ENCODE data around the gene TMEM59L. TPM values are rescaled to one million over a fixed set of nuclear protein-coding genes. Genes with fewer than 3 reads are reported as not detected.

Gene TMEM59L
- total and polyA plus RNA-seq, 2 of the 13 experiments (the other 11 are each of a cell fraction or from before 2014, with no cell fraction given), result 0.97 to 5.5 TPM

DNA sequence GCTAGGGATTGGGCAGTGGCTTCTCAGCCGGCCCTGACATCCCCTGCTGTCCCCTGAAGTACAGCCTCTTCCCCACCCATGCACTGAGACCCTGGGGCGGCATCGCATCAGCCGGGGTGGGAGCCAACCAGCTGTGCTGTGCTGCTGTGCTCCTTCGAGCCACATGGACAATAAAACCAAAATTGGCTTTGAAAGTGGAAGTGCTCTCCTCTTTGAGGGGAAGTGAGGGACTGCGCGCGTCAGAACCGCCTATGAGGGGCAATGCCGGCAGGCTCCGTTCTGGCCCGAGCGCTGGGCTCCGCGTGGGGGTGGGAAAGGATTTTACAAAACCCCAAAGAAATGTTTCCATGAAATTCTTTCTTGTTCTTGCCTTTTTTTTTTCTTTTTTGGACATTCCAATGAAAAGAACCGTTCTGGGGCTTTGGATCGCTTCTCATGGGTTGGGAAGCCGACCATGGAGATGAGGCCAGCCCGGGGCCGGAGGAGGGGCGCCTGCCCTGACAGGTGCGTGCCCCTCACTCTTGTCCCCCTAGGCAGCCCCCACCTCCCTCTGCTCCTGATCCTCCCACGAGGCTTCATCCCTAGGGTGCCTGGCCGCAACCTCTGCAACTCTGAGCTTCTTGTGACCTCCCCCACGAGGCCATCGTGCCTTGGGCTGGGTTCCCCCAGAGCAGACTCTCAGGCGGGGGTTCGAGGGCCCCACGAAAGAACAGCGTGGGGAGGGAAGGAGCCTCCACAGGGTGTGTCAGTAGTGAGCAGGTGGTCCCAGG lies 46.8 kb downstream of the TMEM59L start (continued):
- TF ChIP-seq, protein P1, sequence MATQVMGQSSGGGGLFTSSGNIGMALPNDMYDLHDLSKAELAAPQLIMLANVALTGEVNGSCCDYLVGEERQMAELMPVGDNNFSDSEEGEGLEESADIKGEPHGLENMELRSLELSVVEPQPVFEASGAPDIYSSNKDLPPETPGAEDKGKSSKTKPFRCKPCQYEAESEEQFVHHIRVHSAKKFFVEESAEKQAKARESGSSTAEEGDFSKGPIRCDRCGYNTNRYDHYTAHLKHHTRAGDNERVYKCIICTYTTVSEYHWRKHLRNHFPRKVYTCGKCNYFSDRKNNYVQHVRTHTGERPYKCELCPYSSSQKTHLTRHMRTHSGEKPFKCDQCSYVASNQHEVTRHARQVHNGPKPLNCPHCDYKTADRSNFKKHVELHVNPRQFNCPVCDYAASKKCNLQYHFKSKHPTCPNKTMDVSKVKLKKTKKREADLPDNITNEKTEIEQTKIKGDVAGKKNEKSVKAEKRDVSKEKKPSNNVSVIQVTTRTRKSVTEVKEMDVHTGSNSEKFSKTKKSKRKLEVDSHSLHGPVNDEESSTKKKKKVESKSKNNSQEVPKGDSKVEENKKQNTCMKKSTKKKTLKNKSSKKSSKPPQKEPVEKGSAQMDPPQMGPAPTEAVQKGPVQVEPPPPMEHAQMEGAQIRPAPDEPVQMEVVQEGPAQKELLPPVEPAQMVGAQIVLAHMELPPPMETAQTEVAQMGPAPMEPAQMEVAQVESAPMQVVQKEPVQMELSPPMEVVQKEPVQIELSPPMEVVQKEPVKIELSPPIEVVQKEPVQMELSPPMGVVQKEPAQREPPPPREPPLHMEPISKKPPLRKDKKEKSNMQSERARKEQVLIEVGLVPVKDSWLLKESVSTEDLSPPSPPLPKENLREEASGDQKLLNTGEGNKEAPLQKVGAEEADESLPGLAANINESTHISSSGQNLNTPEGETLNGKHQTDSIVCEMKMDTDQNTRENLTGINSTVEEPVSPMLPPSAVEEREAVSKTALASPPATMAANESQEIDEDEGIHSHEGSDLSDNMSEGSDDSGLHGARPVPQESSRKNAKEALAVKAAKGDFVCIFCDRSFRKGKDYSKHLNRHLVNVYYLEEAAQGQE (IDR thresholded peaks at IDR 0.05; ENCODE audit: borderline replicate concordance in 1 of 2, low read depth in 1 of 2, low read length in 2 of 2), result no peak

DNA sequence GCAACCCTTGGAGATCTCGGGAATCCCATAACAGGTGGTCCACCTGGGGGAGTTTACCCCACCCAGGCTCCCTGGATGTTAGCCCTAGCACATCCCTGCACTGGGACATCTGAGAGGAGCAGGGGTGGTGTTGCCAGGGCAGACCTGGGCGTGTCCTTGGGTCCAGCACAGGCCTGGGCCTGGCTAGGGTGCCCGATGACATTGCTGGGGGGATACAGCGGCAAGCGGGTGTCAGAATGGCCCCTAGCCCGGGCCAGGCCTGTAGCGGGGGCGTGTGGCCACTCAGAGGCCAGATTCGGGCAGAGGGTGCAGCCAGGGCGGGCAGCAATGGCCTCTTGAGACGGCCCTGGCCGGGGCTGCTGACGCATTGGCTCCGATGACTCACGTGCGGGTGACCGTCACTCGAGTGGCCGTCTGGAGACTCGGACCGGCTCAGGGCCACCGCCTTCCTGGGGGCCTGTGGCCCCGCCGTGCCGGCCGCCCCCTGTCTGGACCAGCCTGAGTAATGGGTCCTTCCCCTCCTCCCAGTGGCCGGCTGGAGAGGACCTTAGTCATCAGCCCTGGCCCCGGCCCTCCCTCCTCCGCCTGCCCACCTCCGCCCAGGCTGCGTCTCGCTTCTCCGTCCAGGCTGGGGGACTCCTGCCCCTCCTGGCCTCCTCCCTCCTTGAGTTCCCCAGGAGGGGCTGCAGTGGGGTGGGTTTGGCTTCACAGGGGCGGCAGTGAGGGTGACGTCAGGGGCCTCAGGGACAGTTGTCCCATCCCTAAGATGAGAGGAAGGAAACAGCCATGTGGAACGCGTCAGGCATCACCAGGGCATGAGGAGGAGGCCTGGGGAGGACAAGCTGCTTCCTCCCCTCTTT lies 47.6 kb downstream of the TMEM59L start:
- POLR2A ChIA-PET, result no interaction called here
- Histone ChIP-seq H2AFZ (ENCODE audit: low read length) (no peak overlapping the region), H3K4me2 (ENCODE audit: low read depth, low read length) (no peak overlapping the region), H3K9ac (ENCODE audit: insufficient read depth, low read depth, low read length) (no peak overlapping the region), H3K36me3 (replicated peaks in 1 of 2; ENCODE audit: control insufficient read depth in 1 of 2, insufficient read depth in 2 of 2, low read length in 2 of 2) (peaks cover 2 to 3% of the 10 kb centered on the region in 2 experiments; a peak in 2 of 5 replicates), H3K9me3 (ENCODE audit: low read length) (no peaks in the 10 kb centered on the region), H3K27ac (ENCODE audit: extremely low read length, insufficient read depth, low read length) (no peak overlapping the region), H3K27me3 (ENCODE audit: control insufficient read depth in 1 of 2, insufficient read depth in 2 of 2, low read length in 2 of 2) (no peaks in the 10 kb centered on the region), H3K4me1 (ENCODE audit: insufficient read depth, low read length) (peaks cover 10% of the 10 kb centered on the region), H3K4me3 (replicated peaks in 1 of 3; ENCODE audit: insufficient read depth in 1 of 3, low read depth in 2 of 3, low read length in 3 of 3) (no peak overlapping the region), H3K79me2 (ENCODE audit: insufficient read depth, low read length) (no peaks in the 10 kb centered on the region), H4K20me1 (ENCODE audit: insufficient read depth, low read length) (0 out of 2 replicates have a peak, but pooled peaks cover 2% of the 10 kb centered on the region)
- no TSS peak for BruUV-seq (replicated peaks)
- no peak for ATAC-seq
- no peak for FAIRE-seq
- WGBS (ENCODE audit: low lambda C conversion rate), result 83% methylated on average over 13 of the region's 37 CpGs
- in situ Hi-C loops (cut with HindIII; ENCODE audit: extremely low pct_ligation_motif_present, low pct_unique_long_range_greater_than_20kb) (no loop called here), intact Hi-C loops (cut with micrococcal nuclease; ENCODE audit: unreplicated experiment) (no loop called here)
- DNase-seq (ENCODE audit: low spot score), result no peak
- CTCF ChIA-PET (ENCODE audit: low intra/inter-chr PET ratio, low total read pairs), result no interaction called here
- TF ChIP-seq CEBPB (IDR thresholded peaks at IDR 0.05; ENCODE audit: borderline replicate concordance, low read depth, low read length) (no peak), RBM22 (optimal IDR thresholded peaks at IDR 0.05; ENCODE audit: low read length) (no peak), ZKSCAN8 (CRISPR knock-in tag; IDR thresholded peaks at IDR 0.05; ENCODE audit: borderline replicate concordance) (no peak), CBX2 (IDR thresholded peaks at IDR 0.05; ENCODE audit: low read depth, low read length) (no peak), CBX2 (CRISPR knock-in tag; IDR thresholded peaks at IDR 0.05; ENCODE audit: low read depth) (no peak), MTA3 (CRISPR knock-in tag; IDR thresholded peaks at IDR 0.05) (no peak)
- TF ChIP-seq, protein P2, sequence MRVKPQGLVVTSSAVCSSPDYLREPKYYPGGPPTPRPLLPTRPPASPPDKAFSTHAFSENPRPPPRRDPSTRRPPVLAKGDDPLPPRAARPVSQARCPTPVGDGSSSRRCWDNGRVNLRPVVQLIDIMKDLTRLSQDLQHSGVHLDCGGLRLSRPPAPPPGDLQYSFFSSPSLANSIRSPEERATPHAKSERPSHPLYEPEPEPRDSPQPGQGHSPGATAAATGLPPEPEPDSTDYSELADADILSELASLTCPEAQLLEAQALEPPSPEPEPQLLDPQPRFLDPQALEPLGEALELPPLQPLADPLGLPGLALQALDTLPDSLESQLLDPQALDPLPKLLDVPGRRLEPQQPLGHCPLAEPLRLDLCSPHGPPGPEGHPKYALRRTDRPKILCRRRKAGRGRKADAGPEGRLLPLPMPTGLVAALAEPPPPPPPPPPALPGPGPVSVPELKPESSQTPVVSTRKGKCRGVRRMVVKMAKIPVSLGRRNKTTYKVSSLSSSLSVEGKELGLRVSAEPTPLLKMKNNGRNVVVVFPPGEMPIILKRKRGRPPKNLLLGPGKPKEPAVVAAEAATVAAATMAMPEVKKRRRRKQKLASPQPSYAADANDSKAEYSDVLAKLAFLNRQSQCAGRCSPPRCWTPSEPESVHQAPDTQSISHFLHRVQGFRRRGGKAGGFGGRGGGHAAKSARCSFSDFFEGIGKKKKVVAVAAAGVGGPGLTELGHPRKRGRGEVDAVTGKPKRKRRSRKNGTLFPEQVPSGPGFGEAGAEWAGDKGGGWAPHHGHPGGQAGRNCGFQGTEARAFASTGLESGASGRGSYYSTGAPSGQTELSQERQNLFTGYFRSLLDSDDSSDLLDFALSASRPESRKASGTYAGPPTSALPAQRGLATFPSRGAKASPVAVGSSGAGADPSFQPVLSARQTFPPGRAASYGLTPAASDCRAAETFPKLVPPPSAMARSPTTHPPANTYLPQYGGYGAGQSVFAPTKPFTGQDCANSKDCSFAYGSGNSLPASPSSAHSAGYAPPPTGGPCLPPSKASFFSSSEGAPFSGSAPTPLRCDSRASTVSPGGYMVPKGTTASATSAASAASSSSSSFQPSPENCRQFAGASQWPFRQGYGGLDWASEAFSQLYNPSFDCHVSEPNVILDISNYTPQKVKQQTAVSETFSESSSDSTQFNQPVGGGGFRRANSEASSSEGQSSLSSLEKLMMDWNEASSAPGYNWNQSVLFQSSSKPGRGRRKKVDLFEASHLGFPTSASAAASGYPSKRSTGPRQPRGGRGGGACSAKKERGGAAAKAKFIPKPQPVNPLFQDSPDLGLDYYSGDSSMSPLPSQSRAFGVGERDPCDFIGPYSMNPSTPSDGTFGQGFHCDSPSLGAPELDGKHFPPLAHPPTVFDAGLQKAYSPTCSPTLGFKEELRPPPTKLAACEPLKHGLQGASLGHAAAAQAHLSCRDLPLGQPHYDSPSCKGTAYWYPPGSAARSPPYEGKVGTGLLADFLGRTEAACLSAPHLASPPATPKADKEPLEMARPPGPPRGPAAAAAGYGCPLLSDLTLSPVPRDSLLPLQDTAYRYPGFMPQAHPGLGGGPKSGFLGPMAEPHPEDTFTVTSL (CRISPR knock-in tag; IDR thresholded peaks at IDR 0.05; ENCODE audit: borderline replicate concordance), result no peak
- TF ChIP-seq, protein P3, sequence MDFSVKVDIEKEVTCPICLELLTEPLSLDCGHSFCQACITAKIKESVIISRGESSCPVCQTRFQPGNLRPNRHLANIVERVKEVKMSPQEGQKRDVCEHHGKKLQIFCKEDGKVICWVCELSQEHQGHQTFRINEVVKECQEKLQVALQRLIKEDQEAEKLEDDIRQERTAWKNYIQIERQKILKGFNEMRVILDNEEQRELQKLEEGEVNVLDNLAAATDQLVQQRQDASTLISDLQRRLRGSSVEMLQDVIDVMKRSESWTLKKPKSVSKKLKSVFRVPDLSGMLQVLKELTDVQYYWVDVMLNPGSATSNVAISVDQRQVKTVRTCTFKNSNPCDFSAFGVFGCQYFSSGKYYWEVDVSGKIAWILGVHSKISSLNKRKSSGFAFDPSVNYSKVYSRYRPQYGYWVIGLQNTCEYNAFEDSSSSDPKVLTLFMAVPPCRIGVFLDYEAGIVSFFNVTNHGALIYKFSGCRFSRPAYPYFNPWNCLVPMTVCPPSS (IDR thresholded peaks at IDR 0.05), result no peak
